ENCODE measurements around the gene STK32B.
"Not testable (repeated sequence)": the region's sequence is repeated elsewhere in the genome, so short reads cannot be mapped to it uniquely, and the experiment has no call there.

DNA sequence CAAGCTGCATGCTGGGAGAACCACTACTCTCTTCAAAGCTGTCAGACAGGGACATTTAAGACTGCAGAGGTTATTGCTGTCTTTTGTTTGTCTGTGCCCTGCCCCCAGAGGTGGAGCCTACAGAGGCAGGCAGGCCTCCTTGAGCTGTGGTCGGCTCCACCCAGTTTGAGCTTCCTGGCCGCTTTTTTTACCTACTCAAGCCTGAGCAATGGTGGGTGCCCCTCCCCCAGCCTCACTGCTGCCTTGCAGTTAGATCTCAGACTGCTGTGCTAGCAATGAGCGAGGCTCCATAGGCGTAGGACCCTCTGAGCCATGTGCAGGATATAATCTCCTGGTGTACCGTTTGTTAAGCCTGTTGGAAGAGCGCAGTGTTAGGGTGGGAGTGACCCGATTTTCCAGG is 195.8 kb downstream of the STK32B start:
- TF ChIP-seq CTCF (conservative IDR thresholded peaks at IDR 0.05; ENCODE audit: low read length); EZH2phosphoT487 (IDR thresholded peaks at IDR 0.05; ENCODE audit: borderline replicate concordance, low read depth, low read length): not testable (repeated sequence)
